Osteoblast (primary cell): ENCODE results near the gene DLL4. TPM values are rescaled to one million over a fixed set of nuclear protein-coding genes. Genes with fewer than 3 reads are reported as not detected.

ENCODE experiments used
- DNase-seq: peaks from one replicate; pipeline ENCODE4 v3.0.0; 2011; ENCODE audit warnings: low spot score, mixed read lengths; ENCODE audit not compliant: insufficient read length; ENCODE audit errors: missing footprints
- H2AFZ ChIP-seq: 2 replicates; pipeline ENCODE4 v1.6.0; 2011; ENCODE audit warnings: mild to moderate bottlenecking, low read length
- H3K27ac ChIP-seq: 2 replicates; pipeline ENCODE4 v1.5.1; 2011; ENCODE audit warnings: mild to moderate bottlenecking, low read depth, low read length, moderate library complexity
- H3K27me3 ChIP-seq: 2 replicates; pipeline ENCODE4 v1.6.0; 2012; ENCODE audit warnings: mild to moderate bottlenecking, control low read depth, inconsistent platforms, low read length, moderate library complexity; ENCODE audit not compliant: insufficient read depth
- H3K36me3 ChIP-seq: 2 replicates; pipeline ENCODE4 v1.5.1; 2011; ENCODE audit warnings: mild to moderate bottlenecking, low read length, control low read depth, moderate library complexity; ENCODE audit not compliant: insufficient read depth
- H3K4me1 ChIP-seq: 2 replicates; pipeline ENCODE4 v1.5.1; 2011; ENCODE audit warnings: mild to moderate bottlenecking, low read length, control low read depth, moderate library complexity; ENCODE audit not compliant: insufficient read depth
- H3K4me2 ChIP-seq: 2 replicates; pipeline ENCODE4 v1.6.0; 2011; ENCODE audit warnings: mild to moderate bottlenecking, low read length; ENCODE audit not compliant: insufficient read depth
- H3K4me3 ChIP-seq: fragments of 200-600 bp; sonication (generic); 3 replicates; pipeline ENCODE4 v1.5.1; 2012; ENCODE audit warnings: mild to moderate bottlenecking, low read length, inconsistent platforms; ENCODE audit not compliant: insufficient read depth
- H3K79me2 ChIP-seq: 2 replicates; pipeline ENCODE4 v1.6.0; 2012; ENCODE audit warnings: mild to moderate bottlenecking, low read length, control low read depth, inconsistent platforms; ENCODE audit not compliant: insufficient read depth
- H3K9me3 ChIP-seq: 2 replicates; pipeline ENCODE4 v1.5.1; 2011; ENCODE audit warnings: low read depth, low read length, control low read depth
- H4K20me1 ChIP-seq: 2 replicates; pipeline ENCODE4 v1.6.0; 2012; ENCODE audit warnings: mild to moderate bottlenecking, low read length, control low read depth; ENCODE audit not compliant: insufficient read depth
- CTCF ChIP-seq: IDR thresholded peaks from 2 replicates; pipeline ENCODE4 v1.5.1; 2011; ENCODE audit warnings: mild to moderate bottlenecking, low read depth, low read length, moderate library complexity; ENCODE audit errors: extremely low read depth
- total RNA-seq: library from RNA; depleted of rRNA; stranded (reverse); fragments of >200 nt; gene quantifications from 2 replicates; pipeline ENCODE4 v1.2.3, GENCODE V29; 2012

The DLL4 gene
- total RNA-seq, 1 donor, result not detected

GRCh38 chr15:40906991-40907802, 21.9 kb upstream of the DLL4 start:
- H3K27ac ChIP-seq, result peak overlapping the region; percentile 69
- H3K9me3 ChIP-seq, result no peaks in the 10 kb centered on the region
- peaks cover 23% of the 10 kb centered on the region for H3K79me2 ChIP-seq
- no peaks in the 10 kb centered on the region for H3K27me3 ChIP-seq
- DNase-seq, result peak; percentile 65
- peak overlapping the region; percentile 74 for H3K4me3 ChIP-seq
- H4K20me1 ChIP-seq, result peaks cover 29% of the 10 kb centered on the region
- H2AFZ ChIP-seq, result peak overlapping the region; percentile 47
- H3K4me1 ChIP-seq, result peaks cover 34% of the 10 kb centered on the region
- no peak for TF ChIP-seq CTCF
- peaks cover 19% of the 10 kb centered on the region for H3K36me3 ChIP-seq
- peak overlapping the region; percentile 92 for H3K4me2 ChIP-seq

DNA sequence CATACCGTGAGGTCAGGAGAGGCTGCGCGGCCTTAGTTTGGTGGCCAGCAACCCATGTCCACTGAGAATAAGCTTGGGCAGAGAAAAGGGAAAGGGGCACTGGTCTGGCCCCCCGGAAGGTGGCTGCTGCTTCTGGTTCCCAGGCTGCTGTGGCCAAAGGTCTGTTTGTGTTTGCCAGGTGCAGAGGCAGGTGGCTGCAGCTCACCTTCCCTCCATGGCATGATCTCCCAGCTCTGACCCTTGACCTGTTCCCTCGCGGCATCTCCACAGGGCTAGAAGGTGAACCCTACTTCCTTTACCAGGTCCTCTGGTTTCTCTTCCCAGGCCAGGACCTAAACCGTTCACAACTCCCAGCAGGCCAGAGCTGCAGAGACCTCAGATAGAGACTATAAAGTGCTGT, 21.0 kb upstream of the DLL4 start:
- no peak overlapping the region for H3K4me2 ChIP-seq
- no peak overlapping the region for H2AFZ ChIP-seq
- H3K27me3 ChIP-seq, result no peaks in the 10 kb centered on the region
- H3K36me3 ChIP-seq, result peaks cover 11% of the 10 kb centered on the region
- H3K4me1 ChIP-seq, result peaks cover 34% of the 10 kb centered on the region
- H3K9me3 ChIP-seq, result no peaks in the 10 kb centered on the region
- TF ChIP-seq CTCF, result no peak
- H4K20me1 ChIP-seq, result peaks cover 20% of the 10 kb centered on the region
- H3K4me3 ChIP-seq, result no peak overlapping the region
- H3K27ac ChIP-seq, result no peak overlapping the region
- DNase-seq, result no peak
- peaks cover 14% of the 10 kb centered on the region for H3K79me2 ChIP-seq

GRCh38 chr15:40909662-40910630, 19.2 kb upstream of the DLL4 start:
- H4K20me1 ChIP-seq, result peaks cover 3% of the 10 kb centered on the region
- peak; percentile 83 for DNase-seq
- no peaks in the 10 kb centered on the region for H3K27me3 ChIP-seq
- no peaks in the 10 kb centered on the region for H3K9me3 ChIP-seq
- H2AFZ ChIP-seq, result peak overlapping the region; percentile 22
- peak overlapping the region; percentile 8 for H3K4me2 ChIP-seq
- no peak overlapping the region for H3K4me3 ChIP-seq
- TF ChIP-seq CTCF, result no peak
- H3K79me2 ChIP-seq, result peaks cover 3% of the 10 kb centered on the region
- peaks cover 34% of the 10 kb centered on the region for H3K4me1 ChIP-seq
- H3K36me3 ChIP-seq, result no peaks in the 10 kb centered on the region
- H3K27ac ChIP-seq, result peak overlapping the region; percentile 16
